Inflammatory macrophage treated with lipopolysaccharide for 4 hours (primary cell): ENCODE measurements around the gene FAM184A.
"Not testable (repeated sequence)": the region's sequence is repeated elsewhere in the genome, so short reads cannot be mapped to it uniquely, and the experiment has no call there.

Experiments
- DNase-seq: peaks from one replicate; pipeline ENCODE4 v3.0.0-alpha.2; 2020

Gene FAM184A, protein sequence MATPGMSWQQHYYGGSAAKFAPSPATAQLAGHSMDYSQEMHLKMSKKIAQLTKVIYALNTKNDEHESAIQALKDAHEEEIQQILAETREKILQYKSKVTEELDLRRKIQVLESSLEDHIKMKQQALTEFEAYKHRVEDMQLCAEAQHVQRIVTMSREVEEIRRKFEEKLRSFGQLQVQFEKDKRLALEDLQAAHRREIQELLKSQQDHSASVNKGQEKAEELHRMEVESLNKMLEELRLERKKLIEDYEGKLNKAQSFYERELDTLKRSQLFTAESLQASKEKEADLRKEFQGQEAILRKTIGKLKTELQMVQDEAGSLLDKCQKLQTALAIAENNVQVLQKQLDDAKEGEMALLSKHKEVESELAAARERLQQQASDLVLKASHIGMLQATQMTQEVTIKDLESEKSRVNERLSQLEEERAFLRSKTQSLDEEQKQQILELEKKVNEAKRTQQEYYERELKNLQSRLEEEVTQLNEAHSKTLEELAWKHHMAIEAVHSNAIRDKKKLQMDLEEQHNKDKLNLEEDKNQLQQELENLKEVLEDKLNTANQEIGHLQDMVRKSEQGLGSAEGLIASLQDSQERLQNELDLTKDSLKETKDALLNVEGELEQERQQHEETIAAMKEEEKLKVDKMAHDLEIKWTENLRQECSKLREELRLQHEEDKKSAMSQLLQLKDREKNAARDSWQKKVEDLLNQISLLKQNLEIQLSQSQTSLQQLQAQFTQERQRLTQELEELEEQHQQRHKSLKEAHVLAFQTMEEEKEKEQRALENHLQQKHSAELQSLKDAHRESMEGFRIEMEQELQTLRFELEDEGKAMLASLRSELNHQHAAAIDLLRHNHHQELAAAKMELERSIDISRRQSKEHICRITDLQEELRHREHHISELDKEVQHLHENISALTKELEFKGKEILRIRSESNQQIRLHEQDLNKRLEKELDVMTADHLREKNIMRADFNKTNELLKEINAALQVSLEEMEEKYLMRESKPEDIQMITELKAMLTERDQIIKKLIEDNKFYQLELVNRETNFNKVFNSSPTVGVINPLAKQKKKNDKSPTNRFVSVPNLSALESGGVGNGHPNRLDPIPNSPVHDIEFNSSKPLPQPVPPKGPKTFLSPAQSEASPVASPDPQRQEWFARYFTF

GRCh38 chr6:119078376-119079282 is at the start of gene FAM184A:
FAM184A (minus strand) TSS chr6:119078664; CDS start chr6:119078299, 365 bp downstream.
- DNase-seq: peak; percentile 38

DNA sequence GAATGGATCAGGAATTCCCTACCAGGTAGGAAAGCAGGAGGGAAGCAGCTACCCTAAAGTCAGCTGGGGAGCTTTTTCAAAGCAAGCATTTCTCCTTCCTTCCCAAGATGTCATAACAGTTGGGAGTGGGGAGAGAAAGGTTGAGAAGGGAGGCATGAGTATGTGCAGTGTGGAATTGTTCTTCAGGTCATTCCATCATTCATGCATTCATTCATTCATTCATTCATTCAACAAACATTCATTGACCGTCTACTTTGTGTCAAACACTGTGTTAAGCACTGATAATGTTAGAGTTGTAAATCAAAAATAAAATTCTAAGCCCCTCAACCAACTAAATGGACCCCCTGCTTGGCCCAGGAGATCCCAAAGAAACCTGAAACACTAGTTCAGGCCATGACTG is 49.2 kb upstream of the FAM184A start:
- no peak for DNase-seq

GRCh38 chr6:119126826-119127225 is 48.4 kb upstream of the FAM184A start:
- no peak for DNase-seq

DNA sequence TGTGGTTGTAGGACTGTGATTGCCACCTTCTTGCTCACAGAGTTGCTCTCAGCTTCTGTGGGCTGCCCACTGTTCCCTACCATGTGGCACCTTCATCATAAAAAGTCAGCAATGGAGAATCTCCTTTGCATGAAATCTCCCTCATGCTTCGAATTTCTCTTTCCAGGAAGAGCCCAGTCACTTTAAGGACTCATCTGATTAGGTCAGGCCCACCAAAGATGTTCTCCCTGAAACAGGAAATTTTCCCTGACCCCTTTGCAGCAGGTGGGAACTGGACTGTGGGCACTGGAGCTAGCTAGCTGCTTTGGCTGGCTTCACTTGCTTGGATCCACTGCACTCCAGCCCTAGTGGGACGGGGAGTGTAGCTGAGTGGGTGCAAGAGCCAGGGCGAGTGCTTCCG is 47.7 kb upstream of the FAM184A start:
- no peak for DNase-seq

DNA sequence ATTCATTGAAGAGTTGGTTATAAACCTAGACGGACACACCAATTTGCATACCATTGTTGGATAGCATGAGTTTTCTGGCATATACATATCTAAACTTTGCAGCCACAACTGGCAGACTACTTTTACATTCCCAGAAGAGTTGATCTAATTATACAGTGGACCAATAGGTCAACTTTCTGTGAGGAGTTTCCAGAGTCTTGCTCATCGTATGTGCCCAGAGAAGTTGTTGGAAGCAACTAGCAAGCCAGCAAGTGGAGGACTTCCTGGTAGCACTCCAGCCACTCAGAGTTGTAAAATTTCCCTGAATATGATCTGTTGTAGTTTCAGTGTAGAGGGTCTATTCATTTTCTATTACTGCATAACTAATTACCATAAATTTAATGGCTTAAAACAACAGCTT is 47.1 kb upstream of the FAM184A start:
- DNase-seq: no peak

GRCh38 chr6:119124079-119124824 is 45.8 kb upstream of the FAM184A start:
- DNase-seq: no peak

DNA sequence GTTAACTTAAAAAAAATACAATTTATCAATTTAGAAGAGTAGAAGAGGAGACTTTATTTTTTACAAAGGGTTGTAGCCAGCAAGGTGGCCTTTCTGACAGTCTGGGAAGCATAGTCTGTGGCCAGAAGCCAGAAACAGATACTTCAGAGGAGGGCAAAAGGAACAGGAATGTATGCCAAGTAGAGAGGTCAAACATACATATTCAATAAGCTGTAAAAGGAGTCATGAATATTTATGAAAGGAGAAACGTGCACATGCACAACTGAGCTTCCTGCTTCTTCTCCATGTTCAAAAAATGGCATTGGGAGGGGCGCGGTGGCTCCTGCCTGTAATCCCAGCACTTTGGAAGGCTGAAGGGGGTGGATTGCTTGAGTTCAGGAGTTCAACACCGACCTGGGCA is 43.9 kb upstream of the FAM184A start:
- no peak for DNase-seq

- DNase-seq: no peak
Observed at GRCh38 chr6:119121367-119121766, 42.9 kb upstream of the FAM184A start.

DNA sequence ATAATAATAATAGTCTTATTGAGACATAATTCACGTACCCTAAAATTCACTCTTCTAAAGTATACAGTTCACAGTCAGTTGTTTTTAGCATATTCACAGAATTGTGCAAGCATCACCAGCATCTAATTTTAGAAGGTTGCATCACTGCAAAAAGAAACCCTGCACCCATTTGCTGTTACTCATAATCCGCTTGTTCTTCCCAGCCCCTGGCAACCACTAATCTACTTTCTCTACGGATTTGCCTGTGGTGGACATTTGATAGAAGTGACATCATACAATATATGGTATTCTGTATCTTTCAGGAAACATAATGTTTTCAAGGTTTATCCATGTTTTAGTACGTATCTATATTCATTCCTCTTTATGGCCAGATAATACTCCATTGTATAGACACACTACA is 41.5 kb upstream of the FAM184A start:
- peak; percentile 82 for DNase-seq

DNA sequence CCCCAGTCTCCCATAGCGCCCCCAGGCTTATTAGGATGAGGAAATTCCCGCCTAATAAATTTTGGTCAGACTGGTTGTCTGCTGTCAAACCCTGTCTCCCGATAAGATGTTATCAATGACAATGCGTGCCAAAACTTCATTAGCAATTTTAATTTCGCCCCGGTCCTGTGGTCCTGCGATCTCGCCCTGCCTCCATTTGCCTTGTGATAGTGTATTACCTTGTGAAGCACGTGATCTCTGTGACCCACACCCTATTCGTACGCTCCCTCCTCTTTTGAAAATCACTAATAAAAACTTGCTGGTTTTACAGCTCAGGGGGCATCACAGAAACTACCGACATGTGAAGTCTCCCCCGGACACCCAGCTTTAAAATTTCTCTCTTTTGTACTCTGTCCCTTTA is 40.6 kb upstream of the FAM184A start:
- not testable (repeated sequence) for DNase-seq

DNA sequence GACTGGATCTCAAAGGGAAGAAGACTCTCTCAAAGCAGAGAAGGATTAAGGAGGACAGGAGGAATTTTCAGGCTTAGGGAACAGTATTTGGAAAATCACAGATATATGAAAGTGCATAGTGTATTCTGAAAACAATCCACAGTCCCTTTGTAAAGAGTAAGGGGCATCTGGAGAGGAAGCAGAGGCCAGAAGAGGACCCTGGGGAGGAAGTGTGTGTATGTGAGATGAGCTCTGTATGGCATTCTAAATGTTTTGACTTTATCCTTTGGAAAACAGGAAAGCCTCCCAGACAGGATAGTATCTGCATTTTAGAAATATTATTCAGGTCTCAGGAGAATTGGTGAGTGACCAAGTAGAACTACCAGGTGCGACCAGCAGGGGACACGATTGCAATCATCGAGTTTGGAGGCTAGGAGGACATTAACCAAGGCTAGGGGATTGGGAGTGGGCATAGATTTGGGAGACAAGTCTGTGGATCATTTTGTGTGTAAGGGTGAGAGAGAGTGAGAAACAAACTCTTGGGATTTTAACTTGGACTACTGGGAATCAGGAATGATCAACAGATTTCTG is 38.3 kb upstream of the FAM184A start:
- DNase-seq: no peak

DNA sequence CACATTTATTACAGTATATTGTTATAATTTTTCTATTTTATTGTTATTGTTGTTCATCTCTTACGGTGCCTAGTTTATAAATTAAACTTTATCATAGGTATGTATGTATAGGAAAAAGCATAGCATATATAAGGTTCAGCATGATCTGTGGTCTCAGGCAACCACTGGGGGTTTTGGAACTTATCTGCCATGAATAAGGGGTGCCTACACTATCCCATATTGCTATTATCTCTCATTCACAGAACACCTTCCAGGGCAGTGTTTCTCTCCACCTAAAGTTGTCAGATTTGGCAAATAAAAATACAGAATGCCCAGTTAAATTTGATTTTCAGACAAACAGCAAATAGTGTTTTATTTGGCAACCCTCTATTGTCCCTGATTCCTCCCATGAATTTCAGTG is 35.5 kb upstream of the FAM184A start:
- DNase-seq: no peak

GRCh38 chr6:119112812-119113530 is 34.5 kb upstream of the FAM184A start:
- DNase-seq: peak; percentile 74

DNA sequence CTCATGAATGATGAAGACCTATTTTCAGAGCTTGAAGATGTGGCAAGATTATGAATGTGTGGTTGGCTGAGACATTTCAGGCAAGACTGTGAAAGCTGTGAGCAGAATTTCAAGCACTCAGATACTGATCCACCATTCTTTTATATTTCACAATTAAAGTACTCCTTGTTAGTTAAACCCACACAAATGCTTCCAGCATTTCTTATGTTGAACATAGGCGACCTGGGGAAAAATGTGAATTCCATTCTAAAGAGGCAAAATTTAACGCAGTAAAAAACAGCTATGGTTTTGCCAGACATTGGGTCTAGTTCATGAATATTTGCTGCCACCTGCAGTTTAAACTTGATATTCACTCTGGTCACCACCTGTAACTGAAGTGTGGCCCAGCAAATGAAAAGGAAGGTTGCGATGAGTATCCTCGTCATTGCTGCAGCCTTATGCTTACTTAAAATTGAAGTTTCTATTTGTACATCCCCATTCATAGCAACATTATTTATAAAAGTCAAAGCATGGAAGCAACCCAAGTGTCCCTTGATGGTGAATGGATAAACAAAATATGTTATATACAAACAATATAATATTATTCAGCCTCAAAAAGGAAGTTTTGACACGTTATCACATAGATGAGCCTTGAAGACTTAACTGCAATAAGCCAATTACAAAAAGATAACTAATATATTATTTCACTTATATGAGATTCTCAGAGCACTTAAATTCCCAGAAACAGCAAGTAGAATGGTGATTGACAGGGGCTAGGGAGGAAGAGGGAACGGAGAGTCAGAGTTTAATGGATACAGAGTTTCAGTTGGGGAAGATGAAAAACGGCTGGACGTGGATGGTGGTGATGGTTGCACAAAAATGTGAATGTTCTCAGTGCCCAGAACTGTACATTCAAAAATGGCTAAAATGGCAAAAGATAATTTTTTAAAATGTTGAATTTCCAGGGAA is 32.4 kb upstream of the FAM184A start:
- DNase-seq: peak; percentile 64

- DNase-seq: no peak
Observed at GRCh38 chr6:119109654-119110325, 31.3 kb upstream of the FAM184A start.

DNA sequence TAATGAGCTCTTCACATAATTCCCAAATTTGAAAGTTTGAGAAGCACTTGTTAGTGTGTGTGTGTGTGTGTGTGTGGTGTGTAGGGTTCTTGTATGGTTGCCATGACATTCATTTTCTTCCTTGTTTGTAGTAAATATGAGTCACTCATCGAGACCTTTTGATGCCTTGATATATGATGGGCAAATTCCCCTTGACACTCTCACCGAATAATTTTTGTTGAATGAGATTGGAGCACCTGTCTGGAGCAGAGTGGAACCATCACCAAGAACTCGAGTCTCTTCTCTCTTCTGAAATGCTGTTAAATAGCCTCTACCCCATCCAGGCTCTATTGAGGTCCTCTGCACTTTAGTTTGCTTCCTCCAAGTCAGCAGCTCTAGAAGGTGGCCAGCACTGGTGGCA is 29.6 kb upstream of the FAM184A start:
- DNase-seq: no peak

DNA sequence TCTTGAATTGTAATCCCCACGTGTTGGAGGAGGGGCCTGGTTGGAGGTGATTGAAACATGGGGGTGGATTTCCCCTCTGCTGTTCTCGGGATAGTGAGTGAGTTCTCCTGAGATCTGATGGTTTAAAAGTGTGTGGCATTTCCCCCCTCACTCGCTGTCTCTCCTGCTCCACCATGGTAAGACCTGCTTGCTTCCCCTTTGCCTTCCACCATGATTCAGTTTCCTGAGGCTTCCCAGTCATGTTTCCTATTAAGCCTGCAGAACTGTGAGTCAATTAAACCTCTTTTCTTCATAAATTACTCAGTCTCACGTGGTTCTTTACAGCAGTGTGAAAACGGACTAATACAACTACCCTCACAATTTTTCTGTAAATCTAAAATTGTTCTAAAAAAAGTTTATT is 26.8 kb upstream of the FAM184A start:
- DNase-seq: peak; percentile 7

- no peak for DNase-seq
Observed at GRCh38 chr6:119102901-119103300, 24.4 kb upstream of the FAM184A start.

DNA sequence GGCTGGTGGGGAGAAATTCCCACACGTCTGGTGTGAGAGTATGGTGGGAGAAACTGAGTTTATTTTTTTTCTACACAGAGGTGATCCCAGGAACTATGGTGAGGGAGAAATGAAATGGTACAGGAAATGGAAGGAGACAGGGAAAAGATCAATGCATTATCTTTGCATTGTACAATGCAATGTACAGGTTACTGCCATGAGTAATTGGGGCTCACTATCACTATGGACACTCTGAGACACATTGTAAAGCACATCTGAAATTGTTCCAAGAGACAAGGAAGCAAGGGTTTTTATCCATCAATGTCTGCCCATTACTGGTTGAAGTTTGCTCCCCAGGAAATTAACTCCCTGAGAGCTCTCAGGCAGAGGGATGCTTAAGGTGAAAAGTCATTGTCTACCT is 21.7 kb upstream of the FAM184A start:
- no peak for DNase-seq
